GM19463 (cell line): Measurements from ENCODE around the gene MEIS1.

Source experiments
- ATAC-seq: cut with Tn5 transposase; IDR thresholded peaks from one replicate; pipeline ENCODE4 v1.9.1; 2021; ENCODE audit warnings: mild to moderate bottlenecking, moderate library complexity; ENCODE audit not compliant: unreplicated experiment

Gene MEIS1

GRCh38 chr2:66578687-66579106 lies 143.8 kb downstream of the MEIS1 start:
- ATAC-seq: no peak

- ATAC-seq: no peak
Observed at GRCh38 chr2:66579186-66580126, 144.5 kb downstream of the MEIS1 start.

- no peak for ATAC-seq
Observed at GRCh38 chr2:66580166-66581049, 145.5 kb downstream of the MEIS1 start.

- no peak for ATAC-seq
Observed at GRCh38 chr2:66581339-66582103, 146.6 kb downstream of the MEIS1 start.

GRCh38 chr2:66582104-66582986 lies 147.4 kb downstream of the MEIS1 start:
- ATAC-seq: no peak

GRCh38 chr2:66582987-66583880 lies 148.3 kb downstream of the MEIS1 start:
- no peak for ATAC-seq

- ATAC-seq: no peak
Observed at GRCh38 chr2:66583881-66584280, 149.0 kb downstream of the MEIS1 start.

- no peak for ATAC-seq
Observed at GRCh38 chr2:66585587-66585986, 150.7 kb downstream of the MEIS1 start.

GRCh38 chr2:66587216-66587615 lies 152.3 kb downstream of the MEIS1 start:
- no peak for ATAC-seq

- ATAC-seq: no peak
Observed at GRCh38 chr2:66594001-66594400, 159.1 kb downstream of the MEIS1 start.

GRCh38 chr2:66595556-66595955 lies 160.6 kb downstream of the MEIS1 start:
- no peak for ATAC-seq

GRCh38 chr2:66596256-66596655 lies 161.3 kb downstream of the MEIS1 start:
- no peak for ATAC-seq

GRCh38 chr2:66601624-66602023 lies 166.7 kb downstream of the MEIS1 start:
- ATAC-seq: no peak

GRCh38 chr2:66602341-66602740 lies 167.4 kb downstream of the MEIS1 start:
- ATAC-seq: no peak

GRCh38 chr2:66604326-66604725 lies 169.4 kb downstream of the MEIS1 start:
- ATAC-seq: no peak

GRCh38 chr2:66604976-66605375 lies 170.1 kb downstream of the MEIS1 start:
- ATAC-seq: no peak

- ATAC-seq: no peak
Observed at GRCh38 chr2:66607152-66607551, 172.2 kb downstream of the MEIS1 start.
